HS-5 (cell line): ENCODE results near the gene MEPCE.
A peak's percentile ranks its signal among the peaks of the same experiment; 100 is the strongest.

Source experiments
- DNase-seq: peaks from one replicate; pipeline ENCODE4 v3.0.0-alpha.2; 2012; ENCODE audit warnings: low read depth

MEPCE gene

DNA sequence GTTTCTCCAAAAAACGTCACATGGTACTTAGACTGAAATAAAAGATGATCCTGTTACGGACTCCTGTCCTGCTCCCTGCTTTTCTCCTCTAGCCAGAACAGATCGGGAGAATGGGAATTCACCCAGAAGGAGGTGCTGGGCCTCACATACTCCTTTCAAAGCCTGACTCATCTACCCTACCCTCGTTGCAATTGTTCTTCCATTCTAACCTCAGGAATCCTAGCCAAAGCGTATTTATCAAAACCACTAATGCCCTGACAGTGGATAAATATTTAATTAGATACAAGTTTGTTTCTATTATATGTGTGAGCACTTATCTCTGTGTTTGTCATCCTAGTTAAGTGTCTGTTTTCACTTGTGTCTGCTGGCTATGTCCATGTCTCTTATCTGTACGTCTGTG is 22.9 kb upstream of the MEPCE start:
- no peak for DNase-seq

DNA sequence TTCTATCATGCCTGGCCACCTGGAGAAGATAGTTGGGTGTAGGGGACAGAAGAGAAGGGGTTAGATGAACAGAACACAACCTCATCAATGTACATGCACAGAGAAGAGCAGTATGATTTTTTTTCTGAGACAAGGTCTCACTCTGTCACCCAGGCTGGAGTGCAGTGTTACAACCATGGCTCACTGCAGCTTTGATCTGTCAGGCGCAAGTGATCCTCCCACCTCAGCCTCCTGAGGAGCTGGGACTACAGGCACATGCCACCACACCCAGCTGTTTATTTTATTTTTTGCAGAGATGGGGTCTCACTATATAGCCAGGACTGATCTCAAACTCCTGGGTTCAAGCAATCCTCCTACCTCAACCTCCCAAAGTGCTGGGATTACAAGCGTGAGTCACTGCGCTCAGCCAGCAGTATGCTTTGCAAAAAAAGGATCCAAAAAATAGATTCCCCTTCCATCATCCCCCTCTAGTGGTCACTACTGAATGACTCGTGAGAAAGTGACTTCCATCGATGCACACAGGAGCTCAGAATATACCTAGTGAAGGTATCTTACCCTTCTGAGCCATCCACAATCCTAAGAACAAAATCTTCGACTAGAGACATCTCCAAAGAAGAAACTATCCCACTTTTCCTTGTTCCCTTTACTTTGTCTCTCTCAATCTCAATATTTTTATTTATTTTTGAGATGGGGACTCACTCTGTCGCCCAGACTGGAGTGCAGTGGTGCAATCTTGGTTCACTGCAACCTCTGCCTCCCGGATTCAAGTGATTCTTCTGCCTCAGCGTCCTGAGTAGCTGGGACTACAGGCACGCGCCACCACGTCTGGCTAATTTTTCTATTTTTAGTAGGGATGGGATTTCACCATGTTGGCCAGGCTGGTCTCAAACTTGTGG is 22.1 kb upstream of the MEPCE start:
- peak; percentile 34 for DNase-seq

DNA sequence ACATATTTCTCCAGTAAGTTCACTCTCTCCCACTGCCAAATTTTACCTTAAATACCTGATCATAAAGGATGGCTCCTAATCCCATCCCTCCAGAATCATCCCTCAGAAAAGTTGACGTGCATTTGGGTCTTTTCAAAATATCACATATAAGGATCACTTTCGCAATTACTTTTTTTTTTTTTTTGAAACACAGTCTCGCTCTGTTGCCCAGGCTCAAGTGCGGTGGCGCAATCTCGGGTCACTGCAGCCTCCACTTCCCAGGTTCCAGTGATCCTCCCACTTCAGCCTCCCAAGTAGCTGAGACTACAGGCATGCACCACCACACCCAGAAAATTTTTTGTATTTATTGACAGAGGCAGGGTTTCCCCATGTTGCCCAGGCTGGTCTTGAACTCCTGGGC is 18.5 kb upstream of the MEPCE start:
- no peak for DNase-seq

DNA sequence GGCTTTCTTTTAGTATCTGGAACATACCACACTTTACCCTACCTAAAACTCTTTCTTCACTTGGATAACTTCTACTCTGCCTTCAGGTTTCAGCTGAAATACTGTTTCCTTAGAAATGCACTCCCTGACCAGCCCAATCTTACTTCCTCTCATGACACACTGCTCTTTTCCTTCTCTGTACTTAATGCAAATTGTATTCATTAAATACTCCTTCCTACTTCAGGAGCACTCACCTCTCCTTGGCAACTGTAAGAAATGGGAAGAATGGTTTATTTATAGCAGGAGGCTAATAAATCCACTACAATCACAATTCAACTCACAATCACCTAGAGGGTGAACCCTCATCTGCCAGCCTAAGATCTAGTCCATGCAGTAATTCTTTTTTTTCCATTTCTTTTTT is 16.3 kb upstream of the MEPCE start:
- DNase-seq: no peak

DNA sequence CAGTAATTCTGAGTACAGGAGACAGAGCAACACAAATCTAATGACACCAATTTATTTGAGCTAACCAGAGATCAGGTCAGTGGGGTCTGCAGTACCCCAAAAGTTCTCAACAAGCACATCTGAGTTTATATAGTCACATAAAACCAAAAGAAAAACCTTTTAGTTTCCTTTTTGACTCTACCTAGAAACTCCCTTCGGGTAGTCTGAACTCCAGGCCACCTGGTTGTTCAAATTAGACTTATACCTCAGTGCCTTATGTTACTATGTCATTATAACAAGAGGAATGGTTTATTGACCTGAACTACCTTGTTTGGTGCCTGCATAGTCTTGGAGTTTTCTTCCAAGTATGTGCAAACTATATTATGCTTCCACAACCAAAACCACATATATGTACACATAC is 15.7 kb upstream of the MEPCE start:
- no peak for DNase-seq

DNA sequence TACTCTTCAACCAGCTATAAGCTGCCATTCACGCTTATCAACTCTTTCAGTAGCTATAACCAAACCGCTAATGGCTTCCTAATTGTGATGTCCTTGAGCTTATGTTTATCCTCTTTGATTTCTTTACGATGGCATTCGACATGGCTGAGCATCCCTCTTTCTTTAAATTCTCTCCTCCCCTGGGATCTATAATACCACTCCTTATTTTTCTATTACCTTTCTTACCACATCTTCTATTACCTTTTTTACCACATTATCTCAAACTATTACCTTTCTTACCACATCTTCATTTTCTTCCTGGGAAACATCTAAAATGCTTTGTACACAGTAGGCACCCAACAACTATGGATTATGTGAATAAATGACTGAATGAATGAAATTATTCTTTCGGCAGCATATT is 14.2 kb upstream of the MEPCE start:
- no peak for DNase-seq

DNA sequence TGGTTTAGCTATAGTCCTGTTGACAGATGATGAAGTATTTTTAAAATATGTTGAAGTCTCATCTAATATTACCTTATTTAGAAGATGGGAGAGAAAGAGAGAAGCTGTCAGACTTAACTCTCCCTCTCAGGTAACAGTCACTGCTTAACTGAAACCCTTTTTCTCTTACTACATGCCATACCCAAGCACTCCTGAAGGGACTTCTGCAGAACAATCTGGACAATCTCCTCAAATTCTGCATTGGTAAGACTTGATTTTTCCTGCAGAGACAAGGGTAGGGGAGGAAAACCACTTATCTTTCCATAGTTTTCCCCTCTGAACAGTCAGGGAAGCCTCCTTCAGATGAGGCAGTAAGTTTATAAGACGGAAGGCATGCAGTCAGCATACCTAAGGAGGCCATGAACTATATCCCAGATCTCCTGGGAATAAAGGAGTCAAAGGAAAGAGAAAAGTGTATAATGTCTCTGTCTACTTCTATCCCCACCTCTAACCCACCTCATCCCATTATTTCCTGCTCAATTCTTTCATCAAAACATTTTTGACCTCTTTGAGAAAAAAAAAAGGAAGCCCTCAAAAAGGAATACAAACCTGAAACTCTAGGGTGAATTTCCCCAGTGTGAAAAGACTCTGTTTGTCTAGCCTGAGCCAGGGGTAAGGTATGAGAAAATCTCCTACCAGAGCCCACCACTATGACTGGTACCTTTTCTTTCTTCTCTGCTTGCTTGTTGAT is 10.5 kb upstream of the MEPCE start:
- no peak for DNase-seq

DNA sequence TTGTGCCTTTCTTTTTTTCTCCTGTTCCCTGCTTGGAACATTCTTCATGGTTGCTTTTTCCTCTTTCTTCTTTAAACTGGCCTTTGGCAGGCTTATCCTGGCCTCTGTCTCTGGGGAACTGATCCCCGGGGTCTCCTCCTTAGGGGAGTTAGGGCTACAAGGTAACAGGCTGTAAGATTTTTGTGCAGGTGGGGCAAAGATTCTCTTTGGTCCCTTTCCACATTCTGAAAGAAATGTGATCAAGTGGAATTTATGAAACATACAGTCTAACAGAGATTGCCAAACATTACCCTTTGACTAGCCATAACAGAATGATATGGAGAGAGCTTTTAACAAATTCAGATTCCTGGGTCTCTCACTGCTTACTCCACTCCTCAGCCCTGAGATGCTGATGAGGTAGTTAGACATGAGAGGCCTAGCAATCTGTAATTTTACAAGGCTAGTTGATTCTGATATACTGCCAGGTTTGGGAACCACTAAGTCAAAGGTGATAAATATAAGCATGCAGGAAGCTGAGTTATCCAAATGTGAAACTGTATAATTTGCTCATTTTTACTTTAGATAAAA is 9.9 kb upstream of the MEPCE start:
- DNase-seq: no peak

DNA sequence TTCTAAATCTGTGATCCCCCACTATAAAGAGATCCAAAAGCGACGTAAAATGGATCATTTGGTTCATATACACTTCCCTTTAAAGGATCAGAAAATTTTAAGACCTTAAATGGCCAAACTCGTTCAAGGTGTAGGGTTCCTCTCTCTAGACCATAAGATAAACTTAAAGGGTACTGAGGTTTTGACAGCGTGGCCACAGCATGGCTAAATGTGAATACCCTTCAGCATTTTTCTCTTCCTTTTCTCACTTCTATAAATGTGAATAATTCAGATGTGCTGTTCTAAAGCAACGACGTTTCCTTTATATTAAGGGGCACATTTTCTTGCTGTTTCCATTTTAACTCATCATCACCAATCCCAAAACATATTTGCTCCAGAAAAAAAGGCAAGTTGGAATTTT is 6.3 kb upstream of the MEPCE start:
- DNase-seq: no peak

DNA sequence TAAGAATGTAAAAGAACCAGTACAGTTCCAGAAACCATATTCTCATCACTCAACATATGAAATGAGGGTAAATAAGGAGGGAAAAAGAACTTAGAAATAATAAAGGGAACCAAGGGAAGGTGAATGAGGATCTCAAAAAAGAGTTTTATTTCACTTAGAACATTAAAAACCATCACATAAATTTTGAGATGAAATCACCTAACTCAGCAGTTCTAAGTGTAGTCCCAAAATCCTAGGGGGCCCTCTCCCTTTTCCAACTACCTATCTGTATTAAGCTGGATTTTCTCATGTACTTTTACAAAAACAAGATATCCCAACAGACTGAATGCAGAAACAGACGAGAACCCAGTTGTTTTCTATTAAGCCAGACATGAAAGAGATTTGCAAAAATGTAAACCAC is 4.3 kb upstream of the MEPCE start:
- DNase-seq: no peak

DNA sequence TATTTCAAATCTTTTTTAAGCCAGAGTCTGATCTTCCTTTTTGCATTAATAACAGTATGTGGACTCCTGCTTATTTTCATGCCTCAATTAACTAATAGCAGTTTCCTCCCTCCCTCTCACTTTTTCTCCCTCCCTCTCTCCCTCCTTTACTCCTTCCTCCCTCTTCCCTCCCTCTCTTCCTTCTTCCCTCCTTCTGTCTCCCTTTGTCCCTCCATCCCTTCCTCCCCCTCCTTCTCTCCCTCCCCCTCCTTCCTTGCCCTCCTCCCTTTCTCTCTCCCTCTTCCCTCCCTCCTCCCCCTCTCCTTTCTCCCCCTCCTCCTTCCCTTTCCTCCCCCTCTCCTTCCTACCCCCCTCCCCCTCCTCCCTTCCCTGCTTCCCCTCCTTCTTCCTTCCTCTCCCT is 3.1 kb upstream of the MEPCE start:
- no peak for DNase-seq

DNA sequence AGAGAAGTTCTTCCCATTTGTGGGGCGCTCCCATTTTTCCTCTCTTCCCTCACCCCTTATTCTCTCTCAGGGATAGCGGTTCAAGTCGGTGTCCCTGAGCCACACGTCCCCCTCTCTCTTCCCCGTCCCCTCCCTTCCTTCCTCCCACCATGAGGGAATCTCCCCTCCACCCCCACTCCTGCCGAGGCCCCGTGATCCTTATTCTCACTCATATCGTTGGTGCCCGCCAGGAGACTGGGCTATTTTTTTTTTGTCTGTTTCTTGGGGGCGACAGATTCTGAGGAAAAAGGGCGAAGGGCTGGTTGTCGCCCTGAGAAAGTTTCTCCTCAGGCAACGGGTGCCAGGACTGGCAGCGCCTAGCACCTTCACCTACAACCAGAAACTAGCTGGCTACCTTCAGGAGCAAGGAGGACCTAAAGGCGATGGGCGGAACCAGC is 1.9 kb upstream of the MEPCE start:
- no peak for DNase-seq

DNA sequence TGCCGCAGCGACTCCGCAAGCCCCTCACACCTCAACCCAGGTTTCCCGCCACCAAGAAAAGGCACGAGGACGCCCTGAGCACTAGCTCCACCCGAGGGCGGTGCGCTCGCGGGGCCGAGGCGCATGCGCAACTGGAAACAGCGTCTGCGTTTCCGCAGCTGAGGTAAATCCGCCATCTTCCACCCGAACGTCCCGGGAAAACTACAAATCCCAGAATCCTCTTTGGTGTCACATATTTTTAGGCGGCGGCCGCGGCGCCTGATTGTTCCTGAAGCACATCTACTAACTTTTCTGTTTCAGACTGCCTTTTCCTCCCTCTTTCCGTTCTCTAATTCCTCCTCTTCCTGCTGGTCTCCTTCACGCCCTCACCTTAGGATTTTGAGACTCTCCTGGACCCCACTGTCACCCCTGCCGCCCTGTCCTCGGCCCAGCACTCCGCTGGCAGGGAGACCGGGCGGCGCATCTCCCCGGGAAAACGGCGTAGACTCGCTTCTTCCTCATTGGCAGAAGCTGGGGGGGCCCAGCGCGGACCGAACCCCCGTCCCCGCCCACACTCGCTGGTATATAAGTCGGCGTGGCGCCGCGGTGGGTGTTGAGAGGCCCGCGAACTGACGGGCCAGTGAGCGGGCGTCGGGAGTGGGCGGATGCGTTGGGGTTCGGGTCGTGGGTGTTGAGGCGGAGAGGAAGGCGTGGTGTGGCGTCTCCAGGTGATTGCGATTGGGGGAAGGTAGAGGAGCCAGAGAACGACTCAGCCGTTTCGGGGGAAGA is 1.2 kb upstream of the MEPCE start, which contains the start of gene ZCWPW1:
TSS of gene ZCWPW1 (minus strand) at position 505 of the 768 bp plus-strand sequence. CDS start 8,054 bp downstream, outside the sequence.
- DNase-seq: peak; percentile 87

DNA sequence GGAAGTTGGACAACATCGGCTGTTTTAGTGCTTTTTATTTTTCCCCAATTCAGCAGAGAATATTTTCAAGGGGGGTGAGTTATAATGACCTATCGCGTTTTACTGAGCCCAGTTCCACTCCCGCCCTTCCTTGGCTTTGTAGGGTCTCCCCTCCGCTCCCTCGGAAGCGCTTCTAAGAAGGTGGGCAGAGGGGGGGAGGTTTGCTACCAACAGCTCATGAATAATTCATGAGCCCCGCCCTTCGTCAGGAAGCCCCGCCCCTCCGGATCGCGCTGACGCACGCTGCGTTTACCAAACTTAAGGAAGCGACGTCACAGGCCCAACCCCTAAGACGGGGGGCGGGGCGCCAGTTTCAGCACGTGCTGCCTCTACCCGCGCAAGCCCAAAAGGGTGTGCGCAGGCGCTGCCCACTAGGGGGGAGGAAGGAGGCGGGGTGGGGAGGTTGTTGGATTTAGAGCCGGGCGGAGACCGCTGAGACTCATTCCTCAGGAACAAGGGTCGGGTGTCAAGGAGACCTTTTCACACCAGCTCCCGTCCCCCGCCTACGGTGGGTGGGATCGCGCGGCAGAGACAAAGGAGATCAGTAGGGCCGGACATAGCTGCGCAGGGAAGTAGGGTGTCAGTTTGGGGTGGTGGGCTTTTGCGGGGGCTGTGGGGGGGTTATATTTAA is 529 bp upstream of the MEPCE start:
- DNase-seq: peak; percentile 91

DNA sequence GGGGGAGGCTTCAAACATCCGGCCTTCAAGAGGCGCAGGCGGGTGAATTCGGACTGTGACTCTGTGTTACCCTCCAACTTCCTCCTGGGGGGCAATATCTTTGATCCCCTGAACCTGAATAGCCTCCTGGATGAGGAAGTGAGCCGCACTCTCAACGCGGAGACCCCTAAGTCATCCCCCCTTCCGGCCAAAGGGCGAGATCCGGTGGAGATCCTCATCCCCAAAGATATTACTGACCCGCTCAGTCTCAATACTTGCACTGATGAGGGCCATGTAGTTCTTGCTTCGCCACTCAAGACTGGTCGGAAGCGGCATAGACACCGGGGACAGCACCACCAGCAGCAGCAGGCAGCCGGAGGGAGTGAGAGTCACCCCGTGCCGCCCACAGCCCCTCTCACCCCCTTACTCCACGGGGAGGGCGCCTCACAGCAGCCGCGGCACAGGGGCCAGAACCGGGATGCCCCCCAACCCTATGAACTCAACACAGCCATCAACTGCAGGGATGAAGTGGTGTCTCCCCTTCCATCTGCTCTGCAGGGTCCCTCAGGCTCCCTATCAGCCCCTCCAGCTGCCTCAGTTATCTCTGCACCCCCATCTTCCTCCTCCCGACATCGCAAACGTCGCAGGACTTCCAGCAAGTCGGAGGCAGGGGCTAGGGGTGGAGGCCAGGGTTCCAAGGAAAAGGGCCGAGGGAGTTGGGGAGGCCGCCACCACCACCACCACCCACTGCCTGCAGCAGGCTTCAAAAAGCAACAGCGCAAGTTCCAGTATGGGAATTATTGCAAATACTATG is 1.1 kb downstream of the MEPCE start:
- no peak for DNase-seq

DNA sequence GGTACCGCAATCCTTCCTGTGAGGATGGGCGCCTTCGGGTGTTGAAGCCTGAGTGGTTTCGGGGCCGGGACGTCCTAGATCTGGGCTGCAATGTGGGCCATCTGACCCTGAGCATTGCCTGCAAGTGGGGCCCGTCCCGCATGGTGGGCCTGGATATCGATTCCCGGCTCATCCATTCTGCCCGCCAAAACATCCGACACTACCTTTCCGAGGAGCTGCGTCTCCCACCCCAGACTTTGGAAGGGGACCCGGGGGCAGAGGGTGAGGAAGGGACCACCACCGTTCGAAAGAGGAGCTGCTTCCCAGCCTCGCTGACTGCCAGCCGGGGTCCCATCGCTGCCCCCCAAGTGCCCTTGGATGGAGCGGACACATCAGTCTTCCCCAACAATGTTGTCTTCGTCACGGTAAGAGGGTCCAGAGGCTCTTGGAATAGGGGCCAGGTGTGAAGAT is 1.7 kb downstream of the MEPCE start:
- DNase-seq: no peak

DNA sequence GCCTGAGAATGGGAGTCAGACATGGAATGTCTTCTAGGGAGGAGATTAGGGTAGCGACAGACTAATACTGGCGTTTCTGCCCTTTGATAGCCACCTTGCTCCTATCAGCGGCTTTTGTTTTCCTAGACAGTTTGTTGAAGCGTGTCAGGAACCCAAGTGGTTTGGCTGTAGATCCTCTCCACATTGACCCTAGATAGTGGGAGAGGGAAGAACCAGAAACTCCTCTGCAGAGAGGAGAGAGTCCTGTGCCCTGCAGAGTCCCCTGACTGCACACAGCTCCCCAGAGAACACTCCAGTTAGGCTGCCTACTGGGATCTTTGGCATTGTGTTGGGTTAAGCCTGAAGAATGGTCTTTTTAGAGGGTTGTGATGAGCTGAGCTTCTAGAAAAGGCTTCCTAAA is 2.4 kb downstream of the MEPCE start:
- DNase-seq: no peak

DNA sequence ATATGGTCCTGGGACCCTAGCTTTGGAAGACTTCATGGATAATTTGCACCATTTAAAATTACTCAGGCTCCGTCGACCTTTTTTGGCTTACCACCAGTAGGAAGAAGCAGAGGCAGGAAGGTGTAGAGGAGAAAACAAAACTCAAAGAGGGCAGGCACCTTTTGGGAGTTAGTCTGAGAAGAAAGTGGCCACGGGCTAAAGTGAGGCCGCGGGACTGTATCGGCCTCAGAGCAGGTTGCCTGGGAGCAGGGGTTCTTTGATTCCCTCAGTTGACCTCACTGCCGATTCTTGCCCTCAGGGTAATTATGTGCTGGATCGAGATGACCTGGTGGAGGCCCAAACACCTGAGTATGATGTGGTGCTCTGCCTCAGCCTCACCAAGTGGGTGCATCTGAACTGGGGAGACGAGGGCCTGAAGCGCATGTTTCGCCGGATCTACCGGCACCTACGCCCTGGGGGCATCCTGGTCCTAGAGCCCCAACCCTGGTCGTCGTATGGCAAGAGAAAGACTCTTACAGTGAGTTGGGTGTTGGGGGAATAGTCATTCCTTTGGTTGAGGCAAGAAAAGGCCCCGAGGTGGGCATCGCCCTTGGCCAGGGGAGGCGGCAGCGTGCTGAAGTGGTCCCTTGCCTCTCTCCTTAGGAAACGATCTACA is 3.1 kb downstream of the MEPCE start:
- no peak for DNase-seq

DNA sequence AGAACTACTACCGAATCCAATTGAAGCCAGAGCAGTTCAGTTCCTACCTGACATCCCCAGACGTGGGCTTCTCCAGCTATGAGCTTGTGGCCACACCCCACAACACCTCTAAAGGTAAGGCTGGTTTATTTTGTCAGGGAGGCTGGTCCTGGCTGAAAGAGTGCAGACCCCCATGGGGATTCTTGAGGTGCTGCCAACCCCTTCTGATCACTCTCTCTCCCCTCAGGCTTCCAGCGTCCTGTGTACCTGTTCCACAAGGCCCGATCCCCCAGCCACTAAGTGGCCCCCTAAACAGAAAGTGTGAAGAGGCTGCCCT is 3.6 kb downstream of the MEPCE start:
- DNase-seq: no peak

DNA sequence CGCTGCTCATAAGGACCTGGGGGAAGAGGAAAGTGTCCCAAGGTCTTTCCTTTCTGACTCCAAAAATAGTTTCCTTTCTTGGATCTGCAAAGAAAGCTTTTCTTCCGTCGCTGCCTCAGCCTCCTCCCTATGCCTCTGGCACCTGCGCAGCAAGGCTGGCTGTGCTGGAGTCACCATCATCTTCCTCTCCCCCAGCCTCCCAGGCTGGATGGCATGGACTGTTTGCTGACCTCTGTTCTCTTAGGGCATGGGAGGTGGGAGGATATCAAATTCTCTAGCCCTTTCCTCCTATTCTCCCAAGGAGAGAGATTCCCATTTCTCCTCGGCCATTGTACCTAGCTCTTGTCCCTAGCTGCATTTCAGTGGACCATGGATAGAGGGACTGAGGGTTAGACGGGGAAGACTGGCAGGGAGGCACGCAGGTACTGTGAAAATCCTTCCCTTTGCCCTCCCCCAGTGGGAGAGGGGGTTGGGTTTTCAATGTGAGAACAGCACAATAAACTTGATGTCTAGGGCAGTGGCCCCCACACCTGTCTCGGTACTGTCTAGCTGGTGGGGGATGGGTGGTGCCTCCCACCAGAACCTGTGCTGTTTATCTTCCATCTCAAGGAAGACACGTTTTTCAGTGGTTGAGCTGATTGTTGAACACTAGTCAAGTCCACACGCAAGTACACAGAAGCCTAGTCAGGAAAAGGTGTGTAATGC is 4.1 kb downstream of the MEPCE start:
- no peak for DNase-seq
